Measurements from ENCODE around the gene PLEKHG4B. TPM values are rescaled to one million over a fixed set of nuclear protein-coding genes. Genes with fewer than 3 reads are reported as not detected.

Gene PLEKHG4B
- total and polyA plus RNA-seq, 2 of the 4 experiments (the other 2 are of a cell fraction): 1.1 TPM

- BruUV-seq (replicated peaks): no TSS peak
- in situ Hi-C loops (cut with MboI; ENCODE audit: low sequenced_read_pairs): no loop called here
- no peaks in the 10 kb centered on the region for H3K4me1 ChIP-seq (ENCODE audit: control insufficient read depth, insufficient read depth, low read length)
Observed at GRCh38 chr5:228886-229285, 136.9 kb downstream of the PLEKHG4B start.

More at GRCh38 chr5:228886-229285, 136.9 kb downstream of the PLEKHG4B start:
- no peaks in the 10 kb centered on the region; the same call in 1 of the 2 replicates for H3K9me1 ChIP-seq (ENCODE audit: insufficient read depth, low read length)
- no peak overlapping the region for H4K91ac ChIP-seq (ENCODE audit: insufficient read depth, low read depth, low read length)
- H3K23ac ChIP-seq (ENCODE audit: low read depth, low read length): no peak overlapping the region
- ChIA-PET POLR2A (ENCODE audit: unreplicated experiment) (no interaction called here), CTCF (no interaction called here)
- no peak overlapping the region for H3K4ac ChIP-seq (ENCODE audit: low read depth, low read length)
- no peak overlapping the region for H2AK9ac ChIP-seq (replicated peaks; ENCODE audit: low read depth, low read length, poor library complexity)
- peaks cover 67% of the 10 kb centered on the region for H3K36me3 ChIP-seq (ENCODE audit: control insufficient read depth, insufficient read depth, low read length)
- dilution Hi-C loops (cut with HindIII; ENCODE audit: low sequenced_read_pairs, unreplicated experiment): no loop called here
- H3K79me1 ChIP-seq (ENCODE audit: low read depth in 1 of 2, low read length in 2 of 2): peaks cover 26 to 29% of the 10 kb centered on the region in 2 experiments
- H2BK20ac ChIP-seq (ENCODE audit: low read depth, low read length): no peak overlapping the region
- H2BK5ac ChIP-seq (ENCODE audit: low read depth, low read length, poor library complexity, severe bottlenecking): no peak overlapping the region
- H3K27me3 ChIP-seq (ENCODE audit: control insufficient read depth, insufficient read depth, low read length): no peaks in the 10 kb centered on the region
- ATAC-seq (ENCODE audit: low read depth) (no peak), DNase-seq (no peak)
- peaks cover 12% of the 10 kb centered on the region for H4K20me1 ChIP-seq (ENCODE audit: insufficient read depth, low read length)
- H4K8ac ChIP-seq (ENCODE audit: low read depth in 2 of 2, low read length in 2 of 2): no peak overlapping the region
- no peak overlapping the region for H3K18ac ChIP-seq (ENCODE audit: low read depth, low read length)
- H3K4me3 ChIP-seq (ENCODE audit: insufficient read depth, low read depth, low read length): no peak overlapping the region
- H3K4me2 ChIP-seq (ENCODE audit: low read depth, low read length): no peak overlapping the region
- H2AK5ac ChIP-seq (ENCODE audit: low read depth, low read length): no peak overlapping the region
- no peak for TF ChIP-seq SMC3 (IDR thresholded peaks at IDR 0.05; ENCODE audit: low read depth, low read length)
- no peak for TF ChIP-seq MAFK (IDR thresholded peaks at IDR 0.05; ENCODE audit: low read depth, low read length)
- no peak for TF ChIP-seq NFE2L2 (IDR thresholded peaks at IDR 0.05; ENCODE audit: low read depth, low read length)
- no peak for TF ChIP-seq BHLHE40 (IDR thresholded peaks at IDR 0.05; ENCODE audit: low read depth, low read length)
- no CpG with 5 or more reads among the region's 3 CpGs for WGBS, 2 experiments (ENCODE audit: extremely low coverage in 2 of 2, insufficient read length in 1 of 2)
- no peak overlapping the region for H2AFZ ChIP-seq (replicated peaks; ENCODE audit: low read length, poor library complexity)
- no peak overlapping the region for H3K56ac ChIP-seq (ENCODE audit: extremely low read depth, insufficient read depth, low read length)
- H3K9me3 ChIP-seq (ENCODE audit: control insufficient read depth, insufficient read depth, low read length): no peaks in the 10 kb centered on the region
- H2BK120ac ChIP-seq (ENCODE audit: low read depth, low read length): no peak overlapping the region
- no peak overlapping the region for H3K27ac ChIP-seq (ENCODE audit: insufficient read depth, low read length)
- H3K9ac ChIP-seq (ENCODE audit: low read depth, low read length): no peak overlapping the region
- intact Hi-C loops (cut with micrococcal nuclease): no loop called here
- no peak overlapping the region for H2BK15ac ChIP-seq (ENCODE audit: low read depth, low read length)
- no peak overlapping the region for H4K5ac ChIP-seq (ENCODE audit: low read depth, low read length)
- H3K14ac ChIP-seq (replicated peaks; ENCODE audit: low read depth, low read length): no peak overlapping the region

Measured in IMR-90 (cell line).